Breast epithelium (tissue), 4 donors: ENCODE results near the gene PMEPA1. TPM values are rescaled to one million over a fixed set of nuclear protein-coding genes. Genes with fewer than 3 reads are reported as not detected.

Source experiments
- DNase-seq, 2 donors: peaks; one replicate each; pipeline ENCODE4 v3.0.0-alpha.2; 2019; ENCODE audit warnings: low spot score in 2 of 2
- H3K27ac ChIP-seq, 2 donors: fragments of 200-600 bp; sonication (generic) in 1 of 2; one replicate each; pipeline ENCODE4 v1.5.1; 2016 to 2019; ENCODE audit warnings: mild to moderate bottlenecking in 1 of 2
- H3K27me3 ChIP-seq, 2 donors: fragments of 200-600 bp; sonication (generic) in 1 of 2; one replicate each; pipeline versions ENCODE4 v1.5.1 to v1.6.0; 2017 to 2019; ENCODE audit warnings: control low read depth in 1 of 2, mild to moderate bottlenecking in 1 of 2
- H3K36me3 ChIP-seq: fragments of 200-600 bp; one replicate; pipeline ENCODE4 v1.5.1; 2019
- H3K4me1 ChIP-seq, 2 donors: fragments of 200-600 bp; sonication (generic); one replicate each; pipeline ENCODE4 v1.5.1; 2016 to 2019; ENCODE audit warnings: control low read depth in 1 of 2
- H3K4me3 ChIP-seq, 3 donors: fragments of 200-600 bp; sonication (generic); 1 replicate in 2 of 3; 2 replicates in 1 of 3; pipeline ENCODE4 v1.5.1; 2016 to 2019; ENCODE audit warnings: mild to moderate bottlenecking in 3 of 3, moderate library complexity in 2 of 3
- H3K9me3 ChIP-seq, 2 donors: fragments of 200-600 bp; sonication (generic) in 1 of 2; one replicate each; pipeline ENCODE4 v1.5.1; 2016 to 2019; ENCODE audit warnings: control low read depth in 1 of 2
- CTCF ChIP-seq, 3 donors: fragments of 450-650 bp; IDR thresholded peaks; one replicate each; pipeline ENCODE4 v1.5.1; 2016 to 2017; ENCODE audit warnings: antibody characterized with exemption in 3 of 3, mild to moderate bottlenecking in 3 of 3, moderate library complexity in 3 of 3
- POLR2A ChIP-seq: fragments of 450-650 bp; IDR thresholded peaks from one replicate; pipeline ENCODE4 v1.6.1; 2016; ENCODE audit warnings: antibody characterized with exemption, mild to moderate bottlenecking, moderate library complexity
- POLR2AphosphoS5 ChIP-seq, 3 donors: sonication (generic); formaldehyde crosslinking; IDR thresholded peaks; one replicate each; pipeline ENCODE4 v1.6.1; 2017; ENCODE audit warnings: antibody characterized with exemption in 3 of 3
- intact Hi-C: fragments of 100-400 bp; cut with DNase I; formaldehyde crosslinking; loops from one replicate; pipeline ENCODE4 v1.15.1; 2023; ENCODE audit warnings: low total_unique reads
- total RNA-seq, 3 donors: library from RNA; depleted of rRNA; stranded (reverse); fragments of >200 nt; gene quantifications; one replicate each; pipeline ENCODE4 v1.1.0, GENCODE V29; 2016

The PMEPA1 gene
- total RNA-seq, 3 donors from 2014 or later, result 9.2 to 13.2 (median 13.1) TPM

- Histone ChIP-seq H3K4me3 (no peak overlapping the region), H3K27ac (no peak overlapping the region), H3K27me3 (no peaks in the 10 kb centered on the region), H3K4me1 (no peaks in the 10 kb centered on the region), H3K9me3 (peaks cover 11 to 14% of the 10 kb centered on the region in 2 donors), H3K36me3 (no peaks in the 10 kb centered on the region)
- no peak for TF ChIP-seq POLR2AphosphoS5 (IDR thresholded peaks at IDR 0.05)
- TF ChIP-seq CTCF (IDR thresholded peaks at IDR 0.05), result no peak
- no peak for TF ChIP-seq POLR2A
- intact Hi-C loops, result no loop called here
- DNase-seq, result no peak
Measured at GRCh38 chr20:57648878-57649616, 60.8 kb downstream of the PMEPA1 start.

GRCh38 chr20:57647933-57648785 is 61.7 kb downstream of the PMEPA1 start:
- no peak for DNase-seq

GRCh38 chr20:57647006-57647932 is 62.5 kb downstream of the PMEPA1 start:
- Histone ChIP-seq H3K27me3 (no peaks in the 10 kb centered on the region), H3K36me3 (no peaks in the 10 kb centered on the region), H3K4me3 (no peak overlapping the region), H3K27ac (no peak overlapping the region), H3K4me1 (no peaks in the 10 kb centered on the region), H3K9me3 (peaks cover 11 to 23% of the 10 kb centered on the region in 2 donors)
- DNase-seq, result no peak
- intact Hi-C loops, result no loop called here
- TF ChIP-seq POLR2AphosphoS5 (IDR thresholded peaks at IDR 0.05) (no peak), POLR2A (no peak), CTCF (IDR thresholded peaks at IDR 0.05) (no peak)

More at GRCh38 chr20:57647933-57648785, 61.7 kb downstream of the PMEPA1 start:
- Histone ChIP-seq H3K4me3 (no peak overlapping the region), H3K27me3 (no peaks in the 10 kb centered on the region), H3K4me1 (no peaks in the 10 kb centered on the region), H3K36me3 (no peaks in the 10 kb centered on the region), H3K9me3 (peaks cover 11 to 17% of the 10 kb centered on the region in 2 donors), H3K27ac (no peak overlapping the region)
- intact Hi-C loops, result no loop called here
- TF ChIP-seq POLR2A (no peak), CTCF (IDR thresholded peaks at IDR 0.05) (no peak), POLR2AphosphoS5 (IDR thresholded peaks at IDR 0.05) (no peak)

- Histone ChIP-seq H3K4me1 (no peaks in the 10 kb centered on the region), H3K36me3 (no peaks in the 10 kb centered on the region), H3K27ac (no peak overlapping the region), H3K27me3 (peaks cover 0 to 4% of the 10 kb centered on the region in 2 donors), H3K4me3 (no peak overlapping the region), H3K9me3 (peaks cover 0 to 8% of the 10 kb centered on the region in 2 donors)
- intact Hi-C loops, result no loop called here
- no peak for TF ChIP-seq POLR2AphosphoS5 (IDR thresholded peaks at IDR 0.05)
- no peak for TF ChIP-seq POLR2A
- no peak for TF ChIP-seq CTCF (IDR thresholded peaks at IDR 0.05)
- DNase-seq, result no peak
Measured at GRCh38 chr20:57638895-57639236, 70.9 kb downstream of the PMEPA1 start.
